HG02884 (cell line): Measurements from ENCODE around the gene XRCC5.
A peak's percentile ranks its signal among the peaks of the same experiment; 100 is the strongest.
"Not testable (repeated sequence)": the region's sequence is repeated elsewhere in the genome, so short reads cannot be mapped to it uniquely, and the experiment has no call there.

Source experiments
- ATAC-seq: cut with Tn5 transposase; IDR thresholded peaks from one replicate; pipeline ENCODE4 v1.9.1; 2021; ENCODE audit warnings: mild to moderate bottlenecking, moderate library complexity; ENCODE audit not compliant: unreplicated experiment

Gene XRCC5

DNA sequence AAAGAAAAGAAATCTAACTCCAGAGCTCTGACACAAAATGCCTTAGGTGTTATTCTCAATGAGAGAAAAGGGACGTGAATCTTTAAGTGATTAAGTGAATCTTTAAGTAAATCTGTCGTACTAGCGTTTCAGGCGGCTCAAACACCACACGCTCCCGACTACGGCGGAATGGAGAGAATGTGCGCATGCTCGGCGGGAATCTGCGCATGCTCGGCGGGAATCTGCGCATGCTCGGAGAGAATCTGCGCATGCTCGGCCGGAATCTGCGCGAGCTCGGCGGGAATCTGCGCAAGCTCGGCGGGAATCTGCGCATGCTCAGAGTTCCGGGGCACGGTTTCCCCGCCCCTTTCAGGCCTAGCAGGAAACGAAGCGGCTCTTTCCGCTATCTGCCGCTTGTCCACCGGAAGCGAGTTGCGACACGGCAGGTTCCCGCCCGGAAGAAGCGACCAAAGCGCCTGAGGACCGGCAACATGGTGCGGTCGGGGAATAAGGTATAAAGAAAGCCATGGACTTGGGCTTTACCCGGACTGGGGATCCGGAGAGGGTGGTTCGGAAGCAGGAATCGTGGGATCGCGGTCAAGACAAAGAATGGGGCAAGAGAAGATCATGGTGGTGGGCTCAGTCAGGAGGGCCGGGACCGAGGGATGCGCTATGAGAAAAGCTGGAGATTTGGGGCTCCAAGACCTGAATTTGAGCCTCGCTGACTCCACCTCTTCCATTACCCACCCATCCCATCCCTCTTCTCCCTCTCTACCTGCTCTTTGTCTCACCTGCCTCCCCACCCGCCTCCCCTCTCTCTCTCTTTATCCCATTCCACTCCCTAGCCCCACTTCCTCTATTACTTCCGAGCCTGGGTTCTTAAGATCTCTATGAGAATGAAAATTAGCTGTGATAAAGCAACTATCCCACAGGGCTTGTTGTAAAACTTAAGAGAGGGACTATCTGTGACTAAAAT lies at the start of gene XRCC5:
Gene XRCC5 (plus strand): TSS at position 382 of the 955 bp plus-strand sequence. CDS start 89 bp downstream, at position 471.
- ATAC-seq, result peak; percentile 39

DNA sequence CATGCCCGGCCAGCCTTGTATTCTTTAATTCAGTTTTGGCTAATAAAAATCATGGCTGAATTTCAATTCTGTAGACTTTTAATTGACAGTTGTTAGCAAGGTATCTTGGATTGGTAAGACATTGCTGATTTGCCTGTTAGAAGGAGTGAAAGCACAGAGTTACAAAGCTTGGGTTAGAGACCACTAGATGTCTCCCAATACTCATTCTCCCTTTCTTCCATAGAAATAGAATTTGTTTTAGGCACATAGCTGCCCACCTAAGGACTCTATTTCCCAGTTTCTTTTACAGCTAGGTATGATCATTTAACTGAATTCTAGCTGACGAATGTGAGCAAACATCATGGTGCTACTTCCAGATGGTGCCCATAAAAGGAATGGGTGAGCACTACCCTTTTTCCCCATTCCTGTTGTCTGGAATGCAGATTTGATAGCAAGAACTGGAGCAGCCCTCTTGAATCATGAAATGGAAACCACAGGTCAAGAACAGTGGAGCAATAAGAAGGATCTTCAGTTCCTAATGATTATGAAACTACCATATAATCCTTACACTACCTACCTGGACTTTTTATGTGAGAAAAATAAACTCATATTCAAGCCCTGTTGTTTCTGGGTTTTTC lies 45.0 kb upstream of the XRCC5 start:
- ATAC-seq, result no peak

DNA sequence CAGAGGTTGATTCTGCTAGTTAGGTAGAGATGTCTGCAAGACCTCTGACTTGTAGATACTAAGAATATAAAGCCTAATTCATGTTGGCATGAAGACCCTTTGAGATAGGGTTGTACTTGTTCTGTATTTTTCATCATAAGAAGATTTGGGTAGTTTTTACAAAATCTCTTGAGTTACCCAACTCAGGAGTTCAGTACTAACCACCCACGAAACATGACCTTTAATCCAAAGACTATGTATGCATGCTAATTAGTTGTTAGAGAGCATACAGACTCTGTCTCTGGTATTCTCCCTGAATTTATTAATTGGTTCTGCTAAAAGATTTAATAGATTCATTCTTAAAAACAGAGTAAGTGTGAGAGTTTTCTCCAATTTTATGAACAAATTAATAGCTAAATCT lies 44.5 kb upstream of the XRCC5 start:
- ATAC-seq, result no peak

DNA sequence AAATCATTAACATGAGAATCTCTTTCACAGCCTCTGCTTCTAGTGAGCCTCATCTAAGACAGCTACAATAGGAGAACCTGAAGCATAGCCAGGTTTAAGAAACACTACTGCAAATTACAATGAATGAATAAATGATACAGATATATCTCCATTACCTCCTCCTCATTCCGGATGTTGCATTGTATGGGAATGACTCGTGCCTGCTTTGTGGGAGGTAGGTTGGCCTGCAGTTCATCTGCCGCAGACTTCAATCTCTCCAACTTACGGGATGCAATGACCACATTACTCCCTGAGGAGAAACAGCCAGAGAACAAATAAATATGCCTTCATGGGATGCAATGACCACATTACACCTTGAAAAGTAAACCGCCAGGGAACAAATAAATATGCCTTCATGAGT lies 42.9 kb upstream of the XRCC5 start:
- ATAC-seq, result no peak

DNA sequence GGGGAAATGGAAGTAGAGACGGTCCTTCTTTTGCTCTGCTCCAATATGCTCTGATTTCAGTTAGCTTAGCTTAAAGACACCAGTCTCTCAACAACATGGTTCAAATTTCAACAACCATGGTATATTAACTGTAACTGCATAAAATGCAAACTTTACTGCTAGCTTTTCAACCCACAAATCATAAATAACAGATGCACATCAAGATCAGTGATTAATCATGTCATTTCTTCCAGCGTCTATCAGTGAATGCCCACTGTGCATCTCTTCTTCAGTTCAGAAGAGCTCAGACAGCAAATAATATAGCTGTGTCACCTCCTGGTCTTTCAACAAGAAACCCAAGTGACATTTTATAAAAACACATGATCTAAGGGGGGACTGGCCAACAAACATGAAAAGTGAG lies 40.1 kb upstream of the XRCC5 start:
- ATAC-seq, result no peak

DNA sequence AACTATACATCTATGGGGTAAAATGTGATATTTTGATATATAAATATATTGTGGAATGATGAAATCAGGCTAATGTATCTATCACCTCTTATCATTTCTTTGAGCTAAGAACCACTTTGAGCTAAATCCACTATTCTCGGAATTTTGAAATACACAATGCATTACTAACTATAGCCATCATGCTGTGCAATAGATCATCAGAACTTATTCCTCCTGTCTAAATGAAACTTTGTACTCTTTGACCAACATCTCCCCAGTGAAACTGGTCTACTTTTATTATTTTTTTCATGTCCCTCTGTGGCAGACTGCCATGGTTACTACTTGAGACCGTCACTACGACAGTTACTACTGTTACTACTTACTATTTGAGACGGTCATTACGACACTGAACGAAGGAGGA lies 39.0 kb upstream of the XRCC5 start:
- no peak for ATAC-seq

DNA sequence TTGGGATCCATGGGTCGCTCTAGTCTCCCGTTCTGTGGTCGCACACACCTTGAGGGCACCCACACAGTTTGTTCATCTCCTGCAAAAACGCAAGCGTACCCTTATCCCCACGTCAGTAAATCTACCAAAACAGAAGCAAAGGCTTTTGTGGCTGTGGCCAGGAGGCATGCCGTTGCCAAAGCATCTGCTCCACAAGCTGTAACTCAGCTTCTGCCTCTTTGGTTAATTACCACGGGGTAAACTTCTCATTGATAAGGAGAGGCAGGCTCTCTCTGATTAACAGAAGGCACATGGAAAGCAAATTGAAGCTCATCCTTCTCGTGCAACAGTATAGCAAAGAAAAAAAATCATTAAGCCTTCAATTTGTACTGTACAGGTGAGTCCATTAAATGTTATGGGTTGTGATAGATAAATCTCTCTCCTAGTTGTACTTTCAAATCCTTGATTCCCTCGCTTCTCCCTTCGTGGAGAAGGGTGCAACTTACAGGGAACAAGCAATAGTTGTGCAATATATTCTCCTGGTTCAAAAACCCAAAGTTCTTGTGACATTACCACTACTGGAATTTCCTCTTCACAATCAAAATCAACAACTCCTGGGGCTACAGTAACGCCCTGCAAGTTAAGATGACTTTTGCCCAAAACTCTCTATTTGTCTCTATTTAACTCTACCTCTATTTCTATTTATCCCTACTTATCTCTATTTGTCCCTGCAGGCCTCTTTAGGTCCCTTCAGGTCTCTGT lies 37.9 kb upstream of the XRCC5 start:
- no peak for ATAC-seq

DNA sequence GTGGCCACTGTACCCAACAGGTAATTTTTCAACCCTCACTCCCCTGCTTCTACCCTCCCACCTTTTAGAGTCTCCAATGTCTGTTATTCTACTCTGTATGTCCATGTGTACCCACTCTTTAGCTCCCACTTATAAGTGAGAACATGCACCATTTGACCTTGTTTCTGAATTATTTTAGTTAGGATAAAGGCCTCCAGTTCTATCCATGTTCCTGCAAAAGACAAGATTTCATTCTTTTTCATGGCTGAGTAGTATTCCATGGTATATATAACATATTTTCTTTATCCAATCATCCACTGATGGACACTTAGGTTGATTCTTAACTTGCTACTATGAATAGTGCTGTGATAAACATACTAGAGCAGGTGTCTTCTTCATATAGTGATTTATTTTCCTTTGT lies 36.7 kb upstream of the XRCC5 start:
- ATAC-seq, result no peak

DNA sequence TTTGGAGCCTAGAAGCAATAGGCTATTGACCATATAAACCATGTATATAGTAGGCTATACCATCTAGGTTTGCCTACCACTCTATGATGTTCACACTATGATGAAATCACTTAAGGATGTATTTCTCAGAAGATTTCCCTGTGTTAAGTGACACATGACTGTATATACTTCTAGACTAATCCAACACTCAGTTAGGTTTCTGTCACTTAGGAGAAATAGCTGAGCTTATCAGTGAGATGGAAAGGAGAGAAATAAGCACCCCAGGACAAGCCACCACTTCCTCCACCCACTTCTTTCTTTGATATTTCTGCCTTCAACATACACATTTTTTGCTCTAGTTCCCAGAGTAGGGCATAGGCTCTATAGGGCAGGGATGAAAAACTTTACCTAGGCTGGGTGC lies 35.4 kb upstream of the XRCC5 start:
- no peak for ATAC-seq

DNA sequence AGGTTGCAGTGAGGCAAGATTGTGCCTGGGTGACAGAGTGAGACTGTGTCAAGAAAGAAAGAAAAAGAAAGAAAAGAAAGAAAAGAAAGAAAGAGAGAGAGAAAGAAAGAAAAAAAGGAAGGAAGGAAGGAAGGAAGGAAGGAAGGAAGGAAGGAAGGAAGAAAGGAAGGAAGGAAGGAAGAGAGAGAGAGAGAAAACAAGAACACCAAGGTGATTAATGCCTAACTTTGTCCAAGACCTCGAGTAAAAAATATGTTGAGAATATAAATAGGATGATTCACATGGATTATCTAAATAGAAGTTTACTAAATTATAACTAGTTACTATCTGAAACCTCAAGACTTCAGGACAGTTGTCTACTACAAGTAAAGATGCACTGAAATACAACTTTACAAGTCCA lies 34.8 kb upstream of the XRCC5 start:
- no peak for ATAC-seq

DNA sequence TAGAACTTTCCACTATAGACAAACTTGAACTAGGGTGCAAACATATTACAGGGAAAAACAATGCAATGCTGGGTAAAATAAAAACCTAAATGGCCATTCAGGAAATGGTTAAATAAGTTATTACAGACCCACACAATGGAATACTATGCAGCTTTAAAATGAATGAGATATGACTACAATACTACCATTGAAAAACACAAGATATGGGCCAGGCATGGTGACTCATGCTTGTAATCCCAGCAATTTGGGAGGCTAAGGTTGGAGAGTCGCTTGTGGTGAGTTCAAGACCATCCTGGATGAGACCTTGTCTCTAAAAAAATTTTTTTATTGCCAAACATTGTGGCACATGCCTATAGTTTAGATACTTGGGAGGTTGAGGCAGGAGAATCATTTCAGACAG lies 34.4 kb upstream of the XRCC5 start:
- no peak for ATAC-seq

DNA sequence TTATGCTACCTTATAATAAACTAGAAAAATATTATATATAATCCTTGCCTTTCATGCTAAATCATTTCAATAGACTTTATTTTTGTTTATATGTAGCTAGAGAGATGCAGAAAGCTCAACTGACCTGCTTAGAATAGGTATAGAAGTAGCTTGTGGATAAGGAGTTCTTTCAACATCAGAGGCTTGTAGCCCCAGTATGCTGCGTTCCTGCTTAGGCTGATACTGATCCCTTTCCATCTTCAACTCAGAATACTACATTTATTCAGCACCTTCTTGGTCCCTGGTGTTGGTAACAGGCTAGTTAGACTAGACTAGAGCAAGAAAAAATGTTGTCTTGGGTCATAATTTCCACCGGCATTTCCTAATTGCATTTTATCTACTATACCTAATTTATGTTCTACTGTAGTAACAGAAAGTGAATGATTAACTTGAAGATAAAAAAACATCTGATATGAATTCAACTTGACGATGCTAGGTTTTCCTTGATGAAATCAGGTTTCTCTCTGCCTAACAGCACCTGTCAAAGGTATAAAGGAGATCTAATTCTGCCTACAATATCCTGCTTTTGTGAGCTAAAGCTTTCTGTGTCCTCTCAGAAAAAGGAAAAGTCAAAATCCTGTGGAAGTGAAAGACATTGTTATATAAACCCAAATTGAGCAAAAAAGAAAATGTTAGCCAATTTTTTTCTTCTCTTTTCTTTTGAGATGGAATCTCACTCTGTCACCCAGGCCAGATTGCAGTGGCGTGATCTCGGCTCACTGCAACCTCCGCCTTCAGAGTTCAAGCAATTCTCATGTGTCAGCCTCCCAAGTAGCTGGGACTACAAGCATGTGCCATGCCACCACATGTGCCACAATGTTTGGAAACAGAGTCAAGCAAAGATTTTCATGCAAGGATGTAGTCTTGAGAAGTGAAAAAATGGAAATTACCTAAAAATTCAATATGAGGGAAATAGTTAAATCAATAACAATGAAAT lies 33.4 kb upstream of the XRCC5 start:
- ATAC-seq, result no peak

DNA sequence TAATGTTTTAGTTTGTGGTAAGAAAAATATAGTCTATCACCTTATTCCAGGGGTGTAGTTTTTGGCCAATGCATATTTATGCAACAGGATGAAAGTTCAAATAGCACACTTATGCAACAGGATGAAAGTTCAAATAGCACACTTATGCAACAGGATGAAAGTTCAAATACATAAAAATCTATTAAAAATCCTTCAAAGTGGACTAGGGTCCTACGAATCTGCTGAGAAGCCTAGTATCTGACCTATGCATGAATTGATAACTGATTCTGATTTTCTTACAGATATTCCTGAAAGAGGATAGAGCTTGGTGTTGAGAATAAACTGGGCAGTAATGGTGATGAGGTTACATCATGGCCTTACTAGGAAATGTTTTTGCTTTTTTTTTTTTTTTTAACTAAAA lies 30.4 kb upstream of the XRCC5 start:
- no peak for ATAC-seq

DNA sequence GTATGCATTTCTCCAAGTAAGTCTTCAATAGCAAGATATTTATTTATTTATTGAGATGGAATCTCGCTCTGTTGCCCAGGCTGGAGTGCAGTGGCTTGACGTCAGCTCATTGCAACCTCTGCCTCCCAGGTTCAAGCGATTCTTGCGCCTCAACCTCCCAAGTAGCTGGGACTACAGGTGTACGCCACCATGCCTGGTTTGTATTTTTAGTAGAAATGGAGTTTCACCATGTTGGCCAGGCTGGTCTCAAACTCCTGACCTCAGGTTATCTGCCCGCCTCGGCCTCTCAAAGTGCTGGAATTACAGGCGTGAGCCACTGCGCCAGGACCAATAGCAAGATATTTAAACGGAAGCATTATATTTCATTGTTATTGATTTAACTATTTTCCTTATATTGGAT lies 29.1 kb upstream of the XRCC5 start:
- not testable (repeated sequence) for ATAC-seq

DNA sequence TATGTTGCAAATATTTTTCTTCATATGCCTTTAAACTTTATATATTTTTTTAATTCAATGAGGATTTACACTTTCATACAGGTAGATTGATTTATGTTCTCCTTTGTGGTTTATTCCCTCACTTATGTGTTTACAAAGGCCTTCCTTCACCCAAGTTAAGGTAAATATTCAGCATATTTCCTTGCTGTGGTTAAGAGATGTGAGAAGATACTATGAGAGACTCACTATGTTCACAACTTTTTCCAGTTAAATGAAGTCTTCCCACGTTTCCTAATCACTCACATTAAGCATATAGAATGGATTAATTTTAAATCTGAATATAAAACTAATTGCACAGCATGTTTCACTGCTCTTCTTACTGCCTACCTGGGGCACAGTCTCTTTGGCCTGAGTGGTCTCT lies 28.1 kb upstream of the XRCC5 start:
- ATAC-seq, result no peak

DNA sequence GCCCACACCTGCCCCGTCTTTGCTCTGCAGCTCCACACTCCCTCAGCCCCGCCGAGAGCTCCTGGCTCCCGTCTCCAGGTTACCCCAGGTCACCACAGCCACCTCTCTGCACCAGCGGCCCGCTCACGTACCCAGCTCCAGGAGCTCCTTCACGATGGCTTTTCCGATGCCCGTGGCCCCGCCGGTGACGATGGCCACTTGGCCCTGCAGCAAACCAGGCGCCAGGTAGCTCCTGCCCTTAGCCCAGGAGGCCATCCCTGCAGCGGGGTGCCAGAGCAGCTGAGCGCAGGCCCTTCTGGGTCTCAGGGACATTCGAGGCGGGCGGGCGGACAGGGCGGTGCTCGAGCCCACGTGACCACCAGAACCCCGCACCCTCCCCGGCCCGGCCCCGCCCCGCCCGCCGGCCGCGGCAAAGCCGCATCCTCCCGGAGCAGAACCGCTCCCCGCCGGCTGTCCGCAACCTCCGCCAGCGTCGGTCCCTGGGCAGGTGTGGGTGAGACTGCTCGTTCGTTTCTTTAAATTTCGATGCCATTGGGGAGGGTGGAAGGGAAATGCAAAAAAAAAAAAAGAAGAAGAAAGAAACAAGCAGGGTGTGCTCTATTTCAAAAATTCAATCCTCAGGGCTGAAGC lies 27.5 kb upstream of the XRCC5 start, which contains the start of the genes PECR and TMEM169:
Gene PECR (minus strand): TSS at position 323 of the 630 bp plus-strand sequence. CDS start 68 bp downstream, at position 255.
Gene TMEM169 (plus strand): TSS at position 433 of the 630 bp plus-strand sequence. CDS start 14,045 bp downstream, outside the sequence.
- ATAC-seq, result peak; percentile 91

DNA sequence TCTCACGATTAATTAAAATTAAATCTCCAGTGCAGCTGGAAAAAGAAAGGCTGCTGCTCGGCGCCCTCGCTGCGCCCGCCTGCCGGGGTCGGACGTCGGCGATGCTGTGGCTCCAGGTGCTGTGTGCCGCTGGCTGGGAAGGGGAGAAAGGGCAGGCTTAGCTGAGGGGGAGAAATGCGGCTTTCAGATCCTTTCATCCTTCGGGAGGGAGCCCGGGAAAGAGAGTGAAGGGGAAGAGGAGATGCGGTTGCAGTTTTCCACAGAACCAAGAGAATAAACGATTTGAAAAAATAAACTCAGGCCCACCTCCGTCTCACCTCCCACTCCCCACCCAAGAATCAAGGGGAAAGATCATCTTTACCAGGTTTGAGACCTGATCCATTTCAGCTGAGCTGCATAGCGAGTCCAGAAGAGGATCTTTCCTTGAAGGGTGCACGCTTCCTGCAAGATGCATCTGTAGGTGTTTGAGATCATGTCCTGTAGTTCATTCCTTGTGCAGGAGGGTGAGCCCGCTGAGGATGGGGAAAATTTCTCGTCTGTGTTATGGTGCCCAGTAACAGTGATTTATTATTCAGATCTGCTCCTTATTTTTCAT lies 26.9 kb upstream of the XRCC5 start:
- no peak for ATAC-seq

DNA sequence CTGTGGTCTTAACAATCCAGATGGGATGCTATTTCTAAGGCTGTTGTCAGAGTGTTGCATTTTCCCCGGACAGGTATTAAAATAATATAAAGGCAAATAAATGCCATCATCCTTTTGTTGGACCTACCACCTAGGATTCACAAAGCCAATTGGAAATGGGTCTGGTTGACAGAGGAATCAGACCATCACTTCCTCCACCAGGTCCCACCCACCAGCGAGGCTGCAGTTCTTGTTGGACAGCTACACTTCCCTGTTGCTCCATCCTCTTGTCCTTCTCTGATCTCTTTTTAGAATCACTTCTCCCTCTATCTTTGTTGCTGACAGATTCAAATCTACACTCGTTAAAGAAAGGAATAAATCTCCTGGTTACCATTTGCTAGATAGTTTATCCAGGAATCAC lies 26.3 kb upstream of the XRCC5 start:
- ATAC-seq, result no peak
